ENCODE measurements around the gene ST3GAL6. TPM values are rescaled to one million over a fixed set of nuclear protein-coding genes. Genes with fewer than 3 reads are reported as not detected.

Gene ST3GAL6, protein sequence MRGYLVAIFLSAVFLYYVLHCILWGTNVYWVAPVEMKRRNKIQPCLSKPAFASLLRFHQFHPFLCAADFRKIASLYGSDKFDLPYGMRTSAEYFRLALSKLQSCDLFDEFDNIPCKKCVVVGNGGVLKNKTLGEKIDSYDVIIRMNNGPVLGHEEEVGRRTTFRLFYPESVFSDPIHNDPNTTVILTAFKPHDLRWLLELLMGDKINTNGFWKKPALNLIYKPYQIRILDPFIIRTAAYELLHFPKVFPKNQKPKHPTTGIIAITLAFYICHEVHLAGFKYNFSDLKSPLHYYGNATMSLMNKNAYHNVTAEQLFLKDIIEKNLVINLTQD
- polyA plus RNA-seq = 1 to 10 TPM; 1.8 to 4.6 TPM

DNA sequence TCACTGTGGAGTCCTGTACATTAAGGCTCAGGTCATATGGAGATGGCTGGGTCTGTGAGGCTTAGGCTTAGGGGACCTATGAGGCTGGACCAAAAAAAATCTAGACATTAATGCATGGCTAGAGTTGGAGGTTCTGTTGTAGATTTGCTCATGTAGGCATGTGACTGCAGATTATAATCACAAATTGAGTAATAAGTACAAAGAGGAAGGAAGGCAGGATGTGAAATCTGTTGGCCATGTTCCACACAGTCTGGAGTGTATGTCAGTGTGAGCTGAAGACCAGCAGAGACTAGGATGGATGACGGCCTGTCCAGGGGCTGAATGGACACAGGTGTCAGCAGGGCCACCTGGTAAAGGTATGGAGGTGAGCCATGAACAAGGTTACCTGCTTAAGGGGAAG, at the start of gene ST3GAL6:
TSS of gene ST3GAL6 (plus strand) at position 265 of the 400 bp plus-strand sequence. CDS start 5,101 bp downstream, outside the sequence.
- Histone ChIP-seq H3K9me3 (ENCODE audit: control insufficient read depth in 2 of 2, insufficient read depth in 1 of 2, low read depth in 1 of 2, low read length in 1 of 2) (no peaks in the 10 kb centered on the region), H3K4me1 (ENCODE audit: control insufficient read depth in 2 of 2, insufficient read depth in 2 of 2, low read length in 1 of 2) (no peaks in the 10 kb centered on the region), H3K27ac (ENCODE audit: low read depth in 2 of 2, low read length in 1 of 2) (no peak within 1 kb of the TSS), H3K4me3 (ENCODE audit: low read depth in 1 of 2, low read length in 2 of 2) (no peak within 1 kb of the TSS), H3K36me3 (ENCODE audit: control insufficient read depth in 2 of 2, insufficient read depth in 2 of 2, low read length in 1 of 2) (no peaks in the 10 kb centered on the region), H3K27me3 (ENCODE audit: control insufficient read depth in 1 of 2, insufficient read depth in 2 of 2, low read length in 2 of 2) (no peaks in the 10 kb centered on the region)
- 66 to 67% methylated on average over 1 of the region's 1 CpG for WGBS, 2 donors

GRCh38 chr3:98713984-98714383, 49.2 kb upstream of the ST3GAL6 start:
- Histone ChIP-seq H3K4me3 (ENCODE audit: low read depth in 1 of 2, low read length in 2 of 2) (no peak overlapping the region), H3K4me1 (ENCODE audit: control insufficient read depth in 2 of 2, insufficient read depth in 2 of 2, low read length in 1 of 2) (no peaks in the 10 kb centered on the region), H3K36me3 (ENCODE audit: control insufficient read depth in 2 of 2, insufficient read depth in 2 of 2, low read length in 1 of 2) (no peaks in the 10 kb centered on the region), H3K27me3 (ENCODE audit: control insufficient read depth in 1 of 2, insufficient read depth in 2 of 2, low read length in 2 of 2) (no peaks in the 10 kb centered on the region), H3K9me3 (ENCODE audit: control insufficient read depth in 2 of 2, insufficient read depth in 1 of 2, low read depth in 1 of 2, low read length in 1 of 2) (no peaks in the 10 kb centered on the region), H3K27ac (ENCODE audit: low read depth in 2 of 2, low read length in 1 of 2) (no peak overlapping the region)
- WGBS, 2 donors = 77 to 81% methylated on average over 3 of the region's 3 CpGs

DNA sequence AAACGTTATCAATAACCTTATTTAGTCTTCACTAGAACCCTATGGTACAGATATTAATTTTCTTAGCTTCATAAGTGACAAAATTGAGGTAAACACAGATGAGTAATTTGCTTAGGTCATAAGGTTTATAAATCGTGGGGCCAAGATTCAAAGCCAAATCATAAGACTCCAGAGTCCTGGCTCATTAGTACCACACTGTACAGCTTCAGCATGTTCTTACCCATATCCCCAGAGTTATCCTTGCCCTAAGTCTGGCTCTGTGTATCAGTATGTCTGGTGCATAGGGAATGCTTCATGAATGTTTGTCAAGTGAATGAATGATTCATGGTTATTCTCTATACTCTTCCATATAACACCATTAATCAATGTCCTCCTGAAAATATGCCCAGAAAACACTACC, 45.6 kb upstream of the ST3GAL6 start:
- H3K9me3 ChIP-seq (ENCODE audit: control insufficient read depth in 2 of 2, insufficient read depth in 1 of 2, low read depth in 1 of 2, low read length in 1 of 2) = no peaks in the 10 kb centered on the region
- no peak overlapping the region for H3K27ac ChIP-seq (ENCODE audit: low read depth in 2 of 2, low read length in 1 of 2)
- no peaks in the 10 kb centered on the region for H3K4me1 ChIP-seq (ENCODE audit: control insufficient read depth in 2 of 2, insufficient read depth in 2 of 2, low read length in 1 of 2)
- no peaks in the 10 kb centered on the region for H3K27me3 ChIP-seq (ENCODE audit: control insufficient read depth in 1 of 2, insufficient read depth in 2 of 2, low read length in 2 of 2)
- WGBS, 2 donors = 57 to 60% methylated on average over 2 of the region's 2 CpGs
- H3K36me3 ChIP-seq (ENCODE audit: control insufficient read depth in 2 of 2, insufficient read depth in 2 of 2, low read length in 1 of 2) = no peaks in the 10 kb centered on the region
- no peak overlapping the region for H3K4me3 ChIP-seq (ENCODE audit: low read depth in 1 of 2, low read length in 2 of 2)

DNA sequence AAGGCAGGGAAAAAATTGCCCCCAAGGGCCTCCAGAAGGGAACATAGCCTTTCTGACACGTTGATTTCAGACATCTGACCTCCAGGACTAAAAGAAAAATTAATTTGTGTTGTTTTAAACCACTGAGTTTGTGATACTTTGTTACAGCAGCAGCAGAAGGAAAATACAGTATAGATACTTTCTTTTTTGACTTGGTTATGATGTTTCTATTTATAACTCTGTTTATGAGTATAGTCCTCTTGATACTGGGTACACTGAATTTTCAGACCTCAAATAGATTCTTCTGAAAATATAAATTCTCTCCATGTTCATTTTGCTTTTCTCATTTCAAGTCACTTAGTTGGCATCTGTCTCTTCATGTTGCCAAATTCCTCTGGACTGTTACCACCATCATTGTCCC, 44.4 kb upstream of the ST3GAL6 start:
- Histone ChIP-seq H3K27ac (ENCODE audit: low read depth in 2 of 2, low read length in 1 of 2) (no peak overlapping the region), H3K27me3 (ENCODE audit: control insufficient read depth in 1 of 2, insufficient read depth in 2 of 2, low read length in 2 of 2) (no peaks in the 10 kb centered on the region), H3K9me3 (ENCODE audit: control insufficient read depth in 2 of 2, insufficient read depth in 1 of 2, low read depth in 1 of 2, low read length in 1 of 2) (no peaks in the 10 kb centered on the region), H3K4me1 (ENCODE audit: control insufficient read depth in 2 of 2, insufficient read depth in 2 of 2, low read length in 1 of 2) (no peaks in the 10 kb centered on the region), H3K36me3 (ENCODE audit: control insufficient read depth in 2 of 2, insufficient read depth in 2 of 2, low read length in 1 of 2) (no peaks in the 10 kb centered on the region), H3K4me3 (ENCODE audit: low read depth in 1 of 2, low read length in 2 of 2) (no peak overlapping the region)
- WGBS, 2 donors = 57 to 63% methylated on average over 1 of the region's 1 CpG

- Histone ChIP-seq H3K27ac (ENCODE audit: low read depth in 2 of 2, low read length in 1 of 2) (no peak overlapping the region), H3K9me3 (ENCODE audit: control insufficient read depth in 2 of 2, insufficient read depth in 1 of 2, low read depth in 1 of 2, low read length in 1 of 2) (no peaks in the 10 kb centered on the region), H3K4me3 (ENCODE audit: low read depth in 1 of 2, low read length in 2 of 2) (no peak overlapping the region), H3K4me1 (ENCODE audit: control insufficient read depth in 2 of 2, insufficient read depth in 2 of 2, low read length in 1 of 2) (no peaks in the 10 kb centered on the region), H3K36me3 (ENCODE audit: control insufficient read depth in 2 of 2, insufficient read depth in 2 of 2, low read length in 1 of 2) (no peaks in the 10 kb centered on the region), H3K27me3 (ENCODE audit: control insufficient read depth in 1 of 2, insufficient read depth in 2 of 2, low read length in 2 of 2) (no peaks in the 10 kb centered on the region)
- WGBS, 2 donors = 79 to 88% methylated on average over 1 of the region's 1 CpG
Measured at GRCh38 chr3:98721776-98722175, 41.4 kb upstream of the ST3GAL6 start.

- Histone ChIP-seq H3K27ac (ENCODE audit: low read depth in 2 of 2, low read length in 1 of 2) (no peak overlapping the region), H3K27me3 (ENCODE audit: control insufficient read depth in 1 of 2, insufficient read depth in 2 of 2, low read length in 2 of 2) (no peaks in the 10 kb centered on the region), H3K4me3 (ENCODE audit: low read depth in 1 of 2, low read length in 2 of 2) (no peak overlapping the region), H3K9me3 (ENCODE audit: control insufficient read depth in 2 of 2, insufficient read depth in 1 of 2, low read depth in 1 of 2, low read length in 1 of 2) (no peaks in the 10 kb centered on the region), H3K36me3 (ENCODE audit: control insufficient read depth in 2 of 2, insufficient read depth in 2 of 2, low read length in 1 of 2) (no peaks in the 10 kb centered on the region), H3K4me1 (ENCODE audit: control insufficient read depth in 2 of 2, insufficient read depth in 2 of 2, low read length in 1 of 2) (no peaks in the 10 kb centered on the region)
- 47 to 67% methylated on average over 4 of the region's 4 CpGs for WGBS, 2 donors
Measured at GRCh38 chr3:98722389-98722788, 40.8 kb upstream of the ST3GAL6 start.

DNA sequence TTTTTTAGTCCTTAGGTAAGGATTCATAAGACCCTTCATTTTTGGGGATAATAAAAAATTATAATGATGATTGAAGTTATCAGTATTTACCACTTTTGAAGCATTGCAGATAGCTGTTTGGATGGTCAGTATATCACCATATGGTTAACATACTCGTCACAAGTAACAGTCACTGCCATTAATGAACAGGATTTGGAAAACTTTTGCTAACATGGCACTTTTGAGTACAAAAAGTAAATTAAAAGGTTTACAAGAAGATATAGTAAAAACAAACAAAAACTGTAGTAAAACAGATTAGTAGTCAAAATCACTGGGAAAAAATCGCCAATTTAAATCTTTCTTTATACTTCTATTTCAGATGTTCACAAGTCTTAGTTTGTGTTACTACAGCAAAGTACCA, 37.8 kb upstream of the ST3GAL6 start:
- Histone ChIP-seq H3K36me3 (ENCODE audit: control insufficient read depth in 2 of 2, insufficient read depth in 2 of 2, low read length in 1 of 2) (no peaks in the 10 kb centered on the region), H3K4me1 (ENCODE audit: control insufficient read depth in 2 of 2, insufficient read depth in 2 of 2, low read length in 1 of 2) (no peaks in the 10 kb centered on the region), H3K4me3 (ENCODE audit: low read depth in 1 of 2, low read length in 2 of 2) (no peak overlapping the region), H3K27me3 (ENCODE audit: control insufficient read depth in 1 of 2, insufficient read depth in 2 of 2, low read length in 2 of 2) (no peaks in the 10 kb centered on the region), H3K27ac (ENCODE audit: low read depth in 2 of 2, low read length in 1 of 2) (no peak overlapping the region), H3K9me3 (ENCODE audit: control insufficient read depth in 2 of 2, insufficient read depth in 1 of 2, low read depth in 1 of 2, low read length in 1 of 2) (no peaks in the 10 kb centered on the region)
- 81 to 87% methylated on average over 2 of the region's 2 CpGs for WGBS, 2 donors

- 73 to 86% methylated on average over 1 of the region's 1 CpG for WGBS, 2 donors
- Histone ChIP-seq H3K27ac (ENCODE audit: low read depth in 2 of 2, low read length in 1 of 2) (no peak overlapping the region), H3K27me3 (ENCODE audit: control insufficient read depth in 1 of 2, insufficient read depth in 2 of 2, low read length in 2 of 2) (no peaks in the 10 kb centered on the region), H3K9me3 (ENCODE audit: control insufficient read depth in 2 of 2, insufficient read depth in 1 of 2, low read depth in 1 of 2, low read length in 1 of 2) (no peaks in the 10 kb centered on the region), H3K4me3 (ENCODE audit: low read depth in 1 of 2, low read length in 2 of 2) (no peak overlapping the region), H3K36me3 (ENCODE audit: control insufficient read depth in 2 of 2, insufficient read depth in 2 of 2, low read length in 1 of 2) (no peaks in the 10 kb centered on the region), H3K4me1 (ENCODE audit: control insufficient read depth in 2 of 2, insufficient read depth in 2 of 2, low read length in 1 of 2) (no peaks in the 10 kb centered on the region)
Measured at GRCh38 chr3:98726084-98726483, 37.1 kb upstream of the ST3GAL6 start.

DNA sequence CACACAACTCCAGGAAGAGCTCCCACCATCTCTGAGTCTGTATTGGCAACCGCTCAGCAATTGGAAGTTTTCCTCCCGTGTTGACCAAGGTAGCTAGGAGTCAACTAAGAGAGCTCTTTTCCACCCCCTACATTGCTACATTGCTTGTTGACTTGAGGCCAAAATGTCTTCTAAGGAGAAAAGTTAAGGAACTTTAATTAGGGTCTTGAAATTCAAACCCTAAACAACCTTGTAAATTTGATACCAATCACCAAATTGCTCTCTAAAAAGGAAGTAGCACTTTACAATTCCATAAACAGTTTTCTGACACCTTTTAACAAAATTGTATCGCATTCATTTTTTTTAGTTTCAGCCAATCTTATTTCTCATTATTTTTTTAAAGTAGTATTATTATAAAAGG, 35.5 kb upstream of the ST3GAL6 start:
- Histone ChIP-seq H3K27ac (ENCODE audit: low read depth in 2 of 2, low read length in 1 of 2) (no peak overlapping the region), H3K4me1 (ENCODE audit: control insufficient read depth in 2 of 2, insufficient read depth in 2 of 2, low read length in 1 of 2) (no peaks in the 10 kb centered on the region), H3K27me3 (ENCODE audit: control insufficient read depth in 1 of 2, insufficient read depth in 2 of 2, low read length in 2 of 2) (no peaks in the 10 kb centered on the region), H3K4me3 (ENCODE audit: low read depth in 1 of 2, low read length in 2 of 2) (no peak overlapping the region), H3K9me3 (ENCODE audit: control insufficient read depth in 2 of 2, insufficient read depth in 1 of 2, low read depth in 1 of 2, low read length in 1 of 2) (no peaks in the 10 kb centered on the region), H3K36me3 (ENCODE audit: control insufficient read depth in 2 of 2, insufficient read depth in 2 of 2, low read length in 1 of 2) (no peaks in the 10 kb centered on the region)
- WGBS, 2 donors = 87 to 90% methylated on average over 3 of the region's 3 CpGs

GRCh38 chr3:98728672-98729071, 34.5 kb upstream of the ST3GAL6 start:
- Histone ChIP-seq H3K27ac (ENCODE audit: low read depth in 2 of 2, low read length in 1 of 2) (no peak overlapping the region), H3K9me3 (ENCODE audit: control insufficient read depth in 2 of 2, insufficient read depth in 1 of 2, low read depth in 1 of 2, low read length in 1 of 2) (no peaks in the 10 kb centered on the region), H3K36me3 (ENCODE audit: control insufficient read depth in 2 of 2, insufficient read depth in 2 of 2, low read length in 1 of 2) (no peaks in the 10 kb centered on the region), H3K4me3 (ENCODE audit: low read depth in 1 of 2, low read length in 2 of 2) (no peak overlapping the region), H3K4me1 (ENCODE audit: control insufficient read depth in 2 of 2, insufficient read depth in 2 of 2, low read length in 1 of 2) (no peaks in the 10 kb centered on the region), H3K27me3 (ENCODE audit: control insufficient read depth in 1 of 2, insufficient read depth in 2 of 2, low read length in 2 of 2) (no peaks in the 10 kb centered on the region)
- WGBS, 2 donors = 92 to 93% methylated on average over 1 to 2 of the region's 2 CpGs
